Esophagus squamous epithelium (tissue), 5 donors: ENCODE results near the gene CALHM1. TPM values are rescaled to one million over a fixed set of nuclear protein-coding genes. Genes with fewer than 3 reads are reported as not detected.

Source experiments
- DNase-seq: peaks from one replicate; lab custom pipeline; 2025; lab: John Stamatoyannopoulos, UW
- H3K27ac ChIP-seq, 4 donors: fragments of 200-600 bp; sonication (generic); one replicate each; pipeline ENCODE4 v1.5.1; 2016 to 2019; ENCODE audit warnings: mild to moderate bottlenecking in 1 of 4
- H3K27me3 ChIP-seq, 4 donors: fragments of 200-600 bp; sonication (generic); 1 replicate in 3 of 4; 2 replicates in 1 of 4; pipeline versions ENCODE4 v1.5.1 to v1.6.0; 2017 to 2021; ENCODE audit warnings: antibody characterized with exemption in 1 of 4
- H3K36me3 ChIP-seq, 3 donors: fragments of 200-600 bp; sonication (generic); one replicate each; pipeline ENCODE4 v1.5.1; 2016 to 2019
- H3K4me1 ChIP-seq, 3 donors: fragments of 200-600 bp; sonication (generic); one replicate each; pipeline ENCODE4 v1.5.1; 2017 to 2019
- H3K4me3 ChIP-seq, 4 donors: fragments of 200-600 bp; sonication (generic); 1 replicate in 3 of 4; 2 replicates in 1 of 4; pipeline ENCODE4 v1.5.1; 2016 to 2019; ENCODE audit warnings: mild to moderate bottlenecking in 2 of 4, moderate library complexity in 1 of 4
- H3K9me3 ChIP-seq, 3 donors: fragments of 200-600 bp; sonication (generic); one replicate each; pipeline ENCODE4 v1.5.1; 2016 to 2019
- CTCF ChIP-seq, 6 experiments: fragments of 450-650 bp in 4 of 6; fragments of 200-600 bp in 2 of 6; sonication (generic) in 2 of 6; IDR thresholded peaks; one replicate each; pipeline ENCODE4 v1.5.1; 2016 to 2019; ENCODE audit warnings: antibody characterized with exemption in 6 of 6, mild to moderate bottlenecking in 4 of 6, moderate library complexity in 4 of 6
- POLR2A ChIP-seq, 4 donors: fragments of 450-650 bp; IDR thresholded peaks; one replicate each; pipeline ENCODE4 v1.6.1; 2017; ENCODE audit warnings: antibody characterized with exemption in 4 of 4, mild to moderate bottlenecking in 4 of 4, moderate library complexity in 3 of 4
- WGBS, 2 donors: methylation state at CpG; one replicate each; pipeline ENCODE4 v1.1.5; 2018; 5-methylcytosine and 5-hydroxymethylcytosine counted together
- intact Hi-C: fragments of 100-400 bp; cut with DNase I; formaldehyde crosslinking; loops from one replicate; pipeline ENCODE4 v1.15.0; 2022
- total RNA-seq, 4 donors: library from RNA; depleted of rRNA; stranded (reverse); fragments of >200 nt; gene quantifications; one replicate each; pipeline ENCODE4 v1.1.0, GENCODE V29; 2016
- donor health status: DM: yes; HTN: yes; CAD: no.

Gene CALHM1
- total RNA-seq, 4 donors from 2014 or later, result not detected

- Histone ChIP-seq H3K4me3 (no peak overlapping the region), H3K9me3 (no peaks in the 10 kb centered on the region), H3K4me1 (peaks cover 0 to 5% (median 0%) of the 10 kb centered on the region in 3 donors), H3K36me3 (no peaks in the 10 kb centered on the region), H3K27me3 (peaks cover 0 to 4% (median 0%) of the 10 kb centered on the region in 4 donors), H3K27ac (no peak overlapping the region)
- intact Hi-C loops, result no loop called here
- WGBS, 2 donors, result 82% methylated on average over 3 of the region's 4 CpGs; no CpG with 5 or more reads in 1 of the 2 donors
- no peak for DNase-seq
- TF ChIP-seq CTCF (IDR thresholded peaks at IDR 0.05), result no peak
Observed at GRCh38 chr10:103459615-103460014, 915 bp upstream of the CALHM1 start.

GRCh38 chr10:103457896-103458583 lies 660 bp downstream of the CALHM1 start:
- peaks cover 0 to 6% (median 0%) of the 10 kb centered on the region in 3 donors for H3K4me1 ChIP-seq
- no peak overlapping the region for H3K27ac ChIP-seq
- no peaks in the 10 kb centered on the region for H3K27me3 ChIP-seq
- no peak overlapping the region for H3K4me3 ChIP-seq
- 97% methylated on average over 9 of the region's 39 CpGs; no CpG with 5 or more reads in 1 of the 2 donors for WGBS, 2 donors
- TF ChIP-seq CTCF (IDR thresholded peaks at IDR 0.05) (no peak), POLR2A (IDR thresholded peaks at IDR 0.05) (no peak)
- H3K36me3 ChIP-seq, result no peaks in the 10 kb centered on the region
- DNase-seq, result no peak
- H3K9me3 ChIP-seq, result no peaks in the 10 kb centered on the region
- intact Hi-C loops, result no loop called here

- peaks cover 0 to 14% (median 0%) of the 10 kb centered on the region in 3 donors for H3K4me1 ChIP-seq
- intact Hi-C loops, result no loop called here
- H3K9me3 ChIP-seq, result no peaks in the 10 kb centered on the region
- no peak overlapping the region for H3K4me3 ChIP-seq
- H3K27me3 ChIP-seq, result peaks cover 0 to 3% (median 0%) of the 10 kb centered on the region in 4 donors
- TF ChIP-seq CTCF (IDR thresholded peaks at IDR 0.05) (no peak), POLR2A (IDR thresholded peaks at IDR 0.05) (no peak)
- no peak for DNase-seq
- no peaks in the 10 kb centered on the region for H3K36me3 ChIP-seq
- WGBS, 2 donors, result 53 to 80% methylated on average over 2 to 6 of the region's 8 CpGs
- no peak overlapping the region for H3K27ac ChIP-seq
Observed at GRCh38 chr10:103457176-103457712, 1.5 kb downstream of the CALHM1 start.

GRCh38 chr10:103456074-103456660 lies 2.5 kb downstream of the CALHM1 start:
- Histone ChIP-seq H3K27ac (no peak overlapping the region), H3K4me3 (no peak overlapping the region), H3K36me3 (no peaks in the 10 kb centered on the region), H3K4me1 (peaks cover 0 to 24% (median 1%) of the 10 kb centered on the region in 3 donors), H3K27me3 (peaks cover 0 to 3% (median 0%) of the 10 kb centered on the region in 4 donors), H3K9me3 (no peaks in the 10 kb centered on the region)
- WGBS, 2 donors, result 58 to 67% methylated on average over 5 to 6 of the region's 9 CpGs
- intact Hi-C loops, result no loop called here
- DNase-seq, result no peak
- TF ChIP-seq CTCF (IDR thresholded peaks at IDR 0.05) (no peak), POLR2A (IDR thresholded peaks at IDR 0.05) (no peak)

- Histone ChIP-seq H3K4me1 (peaks cover 2 to 34% (median 11%) of the 10 kb centered on the region in 3 donors), H3K27me3 (peaks cover 0 to 3% (median 0%) of the 10 kb centered on the region in 4 donors), H3K36me3 (peaks cover 0 to 2% (median 0%) of the 10 kb centered on the region in 3 donors), H3K4me3 (no peak overlapping the region), H3K9me3 (no peaks in the 10 kb centered on the region), H3K27ac (no peak overlapping the region)
- TF ChIP-seq CTCF (IDR thresholded peaks at IDR 0.05), result no peak
- no peak for TF ChIP-seq POLR2A (IDR thresholded peaks at IDR 0.05)
- WGBS, 2 donors, result 85 to 98% methylated on average over 4 to 9 of the region's 25 CpGs
- intact Hi-C loops, result no loop called here
- no peak for DNase-seq
Observed at GRCh38 chr10:103455235-103455634, 3.5 kb downstream of the CALHM1 start.
